Measurements from ENCODE around the gene CDC20. TPM values are rescaled to one million over a fixed set of nuclear protein-coding genes. Genes with fewer than 3 reads are reported as not detected.
A peak's percentile ranks its signal among the peaks of the same experiment; 100 is the strongest.

Gene CDC20
- total RNA-seq, 1 experiment from 2014 or later, result 134 TPM

DNA sequence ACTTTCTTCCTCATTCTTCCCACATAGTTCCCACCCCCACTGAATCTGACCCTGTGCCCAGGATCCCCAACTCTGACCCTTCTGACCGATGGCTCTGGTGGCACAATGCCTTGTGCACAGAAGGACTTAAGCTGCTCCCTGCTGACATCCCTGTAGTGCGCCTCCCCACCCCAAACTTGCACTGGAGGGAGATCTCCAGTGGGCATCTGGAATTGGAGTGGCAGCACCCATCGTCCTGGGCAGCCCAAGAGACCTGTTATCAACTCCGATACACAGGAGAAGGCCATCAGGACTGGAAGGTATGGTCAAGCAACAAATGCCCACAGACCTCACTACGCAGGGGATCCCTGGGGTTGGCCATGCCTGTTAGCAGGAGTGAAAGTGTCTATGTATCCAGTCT lies 12.1 kb upstream of the CDC20 start:
- DNase-seq, result no peak
- TF ChIP-seq, protein P1, sequence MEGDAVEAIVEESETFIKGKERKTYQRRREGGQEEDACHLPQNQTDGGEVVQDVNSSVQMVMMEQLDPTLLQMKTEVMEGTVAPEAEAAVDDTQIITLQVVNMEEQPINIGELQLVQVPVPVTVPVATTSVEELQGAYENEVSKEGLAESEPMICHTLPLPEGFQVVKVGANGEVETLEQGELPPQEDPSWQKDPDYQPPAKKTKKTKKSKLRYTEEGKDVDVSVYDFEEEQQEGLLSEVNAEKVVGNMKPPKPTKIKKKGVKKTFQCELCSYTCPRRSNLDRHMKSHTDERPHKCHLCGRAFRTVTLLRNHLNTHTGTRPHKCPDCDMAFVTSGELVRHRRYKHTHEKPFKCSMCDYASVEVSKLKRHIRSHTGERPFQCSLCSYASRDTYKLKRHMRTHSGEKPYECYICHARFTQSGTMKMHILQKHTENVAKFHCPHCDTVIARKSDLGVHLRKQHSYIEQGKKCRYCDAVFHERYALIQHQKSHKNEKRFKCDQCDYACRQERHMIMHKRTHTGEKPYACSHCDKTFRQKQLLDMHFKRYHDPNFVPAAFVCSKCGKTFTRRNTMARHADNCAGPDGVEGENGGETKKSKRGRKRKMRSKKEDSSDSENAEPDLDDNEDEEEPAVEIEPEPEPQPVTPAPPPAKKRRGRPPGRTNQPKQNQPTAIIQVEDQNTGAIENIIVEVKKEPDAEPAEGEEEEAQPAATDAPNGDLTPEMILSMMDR (IDR thresholded peaks at IDR 0.05; ENCODE audit: unreplicated experiment), result no peak
- CTCF ChIA-PET, result no interaction called here
- Mint-ChIP-seq H3K4me3 (ENCODE audit: low read depth, unreplicated experiment) (no peak overlapping the region), H3K27ac (ENCODE audit: unreplicated experiment) (no peak overlapping the region), H3K9me3 (ENCODE audit: low read depth, unreplicated experiment) (no peaks in the 10 kb centered on the region), H3K4me1 (ENCODE audit: low read depth, unreplicated experiment) (peaks cover 60% of the 10 kb centered on the region), H3K36me3 (ENCODE audit: insufficient read depth, unreplicated experiment) (peaks cover 15% of the 10 kb centered on the region), H3K27me3 (ENCODE audit: unreplicated experiment) (no peaks in the 10 kb centered on the region)
- no TSS peak for BruUV-seq (replicated peaks)
- intact Hi-C loops (cut with micrococcal nuclease; ENCODE audit: unreplicated experiment), result loop anchor here (5.0 kb wide), 1 partner anchor 49 kb away; no protein-coding TSS in a partner anchor

DNA sequence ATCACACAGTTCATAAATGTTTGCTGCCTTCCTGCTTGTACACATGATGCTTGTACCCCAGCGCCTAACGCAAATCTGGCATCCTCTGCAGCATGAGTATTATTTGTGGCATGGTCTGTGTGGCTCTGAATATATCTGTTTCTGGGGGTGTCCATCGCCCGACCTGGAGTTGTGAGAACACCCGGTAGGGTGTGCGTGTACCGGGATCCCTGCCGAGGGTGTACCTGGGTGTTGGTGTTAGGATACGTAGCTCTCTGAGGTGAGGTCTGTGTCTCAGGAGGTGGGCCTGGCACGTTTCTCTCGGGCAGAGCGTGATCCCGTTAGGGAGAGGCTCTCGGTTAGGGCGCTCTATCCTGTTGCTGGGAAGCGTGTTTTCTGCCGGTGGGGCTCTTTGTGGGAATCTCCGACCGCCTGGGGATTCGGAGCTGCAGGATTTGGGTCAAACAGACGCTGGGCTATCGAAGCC lies 10.4 kb upstream of the CDC20 start:
- intact Hi-C loops (cut with micrococcal nuclease; ENCODE audit: unreplicated experiment), result loop anchor here (5.0 kb wide), 1 partner anchor 51 kb away; no protein-coding TSS in a partner anchor
- peak; percentile 57 for DNase-seq
- Mint-ChIP-seq H3K9me3 (ENCODE audit: low read depth, unreplicated experiment) (no peaks in the 10 kb centered on the region), H3K36me3 (ENCODE audit: insufficient read depth, unreplicated experiment) (peaks cover 15% of the 10 kb centered on the region), H3K27ac (ENCODE audit: unreplicated experiment) (peak overlapping the region; percentile 72), H3K4me3 (ENCODE audit: low read depth, unreplicated experiment) (peak overlapping the region; percentile 87), H3K27me3 (ENCODE audit: unreplicated experiment) (no peaks in the 10 kb centered on the region), H3K4me1 (ENCODE audit: low read depth, unreplicated experiment) (peaks cover 60% of the 10 kb centered on the region)
- TF ChIP-seq, protein P1 (IDR thresholded peaks at IDR 0.05; ENCODE audit: unreplicated experiment), result no peak
- CTCF ChIA-PET, result interaction anchor here (0.8 to 1.3 kb wide), 5 partner anchors 10 to 121 kb away, joined by 3 to 9 read pairs (median 3); partner anchors contain the start of genes C1orf210, CDC20, ELOVL1 and TMEM125
- TSS peak; percentile 79 for BruUV-seq (replicated peaks)

DNA sequence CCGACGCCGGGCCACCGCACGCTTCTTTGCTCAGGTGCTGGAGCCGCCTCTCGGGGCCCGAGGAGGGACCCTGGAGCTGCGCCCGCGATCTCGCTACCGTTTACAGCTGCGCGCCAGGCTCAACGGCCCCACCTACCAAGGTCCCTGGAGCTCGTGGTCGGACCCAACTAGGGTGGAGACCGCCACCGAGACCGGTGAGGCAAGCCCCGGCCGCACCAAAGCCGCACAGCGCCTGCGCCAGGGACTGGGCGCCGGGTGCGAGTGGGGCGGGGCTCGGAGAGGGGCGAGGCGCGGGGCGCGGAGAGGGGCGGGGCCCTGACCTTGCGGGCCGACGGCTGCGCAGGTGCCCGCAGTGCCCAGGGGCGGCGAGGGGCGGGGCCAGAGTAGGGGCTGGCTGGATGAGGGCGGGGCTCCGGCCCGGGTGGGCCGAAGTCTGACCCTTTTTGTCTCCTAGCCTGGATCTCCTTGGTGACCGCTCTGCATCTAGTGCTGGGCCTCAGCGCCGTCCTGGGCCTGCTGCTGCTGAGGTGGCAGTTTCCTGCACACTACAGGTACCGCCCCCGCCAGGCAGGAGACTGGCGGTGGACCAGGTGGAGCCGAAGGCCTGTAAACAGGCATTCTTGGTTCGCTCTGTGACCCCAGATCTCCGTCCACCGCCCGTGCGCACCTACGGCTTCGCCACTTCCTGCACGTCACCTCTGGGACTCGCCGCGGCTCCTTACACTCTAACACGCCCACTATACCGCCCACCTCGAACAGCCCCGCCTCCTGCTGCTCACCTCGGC lies 9.8 kb upstream of the CDC20 start:
- TF ChIP-seq, protein P1 (IDR thresholded peaks at IDR 0.05; ENCODE audit: unreplicated experiment), result no peak
- Mint-ChIP-seq H3K9me3 (ENCODE audit: low read depth, unreplicated experiment) (no peaks in the 10 kb centered on the region), H3K27ac (ENCODE audit: unreplicated experiment) (peak overlapping the region; percentile 79), H3K27me3 (ENCODE audit: unreplicated experiment) (no peaks in the 10 kb centered on the region), H3K36me3 (ENCODE audit: insufficient read depth, unreplicated experiment) (peaks cover 15% of the 10 kb centered on the region), H3K4me1 (ENCODE audit: low read depth, unreplicated experiment) (peaks cover 54% of the 10 kb centered on the region), H3K4me3 (ENCODE audit: low read depth, unreplicated experiment) (peak overlapping the region; percentile 87)
- BruUV-seq (replicated peaks), result no TSS peak
- peak; percentile 97 for DNase-seq
- CTCF ChIA-PET, result interaction anchor here (0.8 to 1.3 kb wide), 5 partner anchors 9 to 122 kb away, joined by 3 to 9 read pairs (median 3); partner anchors contain the start of genes C1orf210, CDC20, ELOVL1 and TMEM125
- intact Hi-C loops (cut with micrococcal nuclease; ENCODE audit: unreplicated experiment), result loop anchor here (5.0 kb wide), 1 partner anchor 52 kb away; no protein-coding TSS in a partner anchor

DNA sequence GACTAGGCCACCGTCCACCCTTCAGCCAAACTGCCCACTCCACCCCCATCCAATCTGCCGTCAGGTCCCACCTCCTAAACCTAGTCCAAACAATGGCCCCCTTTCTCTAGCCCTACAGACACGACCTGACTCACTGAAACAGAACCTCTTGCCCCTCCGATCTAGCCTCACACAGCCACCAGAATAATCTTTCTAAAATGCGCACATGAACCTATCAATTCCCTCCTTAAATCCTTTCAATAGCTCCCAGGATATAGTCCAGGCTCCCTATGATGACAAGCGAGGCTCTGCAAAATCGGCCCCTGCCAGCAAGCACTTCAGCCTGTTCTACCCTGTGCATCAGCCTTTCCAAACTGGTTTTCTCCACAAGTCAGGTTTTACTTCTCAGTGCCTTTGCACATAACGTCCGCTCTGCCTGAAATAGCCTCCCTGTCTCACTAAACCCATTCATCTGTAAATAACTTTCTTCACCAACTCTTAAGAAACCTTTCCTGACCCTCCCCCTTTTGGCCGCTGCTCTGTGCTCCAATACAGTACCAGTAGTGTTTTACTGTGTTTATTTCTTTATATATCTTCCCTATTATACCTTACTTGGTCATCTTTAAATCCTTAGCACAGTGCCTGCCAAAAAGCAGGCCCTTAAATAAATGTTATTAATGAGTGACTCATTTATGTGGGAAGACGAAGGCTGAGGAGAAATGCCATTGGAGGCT lies 9.0 kb upstream of the CDC20 start:
- H3K36me3 Mint-ChIP-seq (ENCODE audit: insufficient read depth, unreplicated experiment), result peaks cover 15% of the 10 kb centered on the region
- H3K4me1 Mint-ChIP-seq (ENCODE audit: low read depth, unreplicated experiment), result peaks cover 47% of the 10 kb centered on the region
- no peak for DNase-seq
- TF ChIP-seq, protein P1 (IDR thresholded peaks at IDR 0.05; ENCODE audit: unreplicated experiment), result no peak
- H3K9me3 Mint-ChIP-seq (ENCODE audit: low read depth, unreplicated experiment), result no peaks in the 10 kb centered on the region
- intact Hi-C loops (cut with micrococcal nuclease; ENCODE audit: unreplicated experiment), result loop anchor here (5.0 kb wide), 1 partner anchor 52 kb away; no protein-coding TSS in a partner anchor
- CTCF ChIA-PET, result no interaction called here
- peak overlapping the region; percentile 87 for H3K4me3 Mint-ChIP-seq (ENCODE audit: low read depth, unreplicated experiment)
- H3K27me3 Mint-ChIP-seq (ENCODE audit: unreplicated experiment), result no peaks in the 10 kb centered on the region
- BruUV-seq (replicated peaks), result TSS peak; percentile 71
- H3K27ac Mint-ChIP-seq (ENCODE audit: unreplicated experiment), result peak overlapping the region; percentile 79
